ENCODE measurements around the gene FBXO33. TPM values are rescaled to one million over a fixed set of nuclear protein-coding genes. Genes with fewer than 3 reads are reported as not detected.

Gene FBXO33
- total and polyA plus RNA-seq, 2 of the 8 experiments (the other 6 are each of a cell fraction or from before 2014, with no cell fraction given), result 4.7 to 11.5 TPM

GRCh38 chr14:39441805-39442204 is 9.6 kb upstream of the FBXO33 start:
- no peak overlapping the region for H4K5ac ChIP-seq (ENCODE audit: insufficient read length, low read depth, low read length)
- H4K8ac ChIP-seq (ENCODE audit: extremely low read depth, insufficient read depth, low read length), result no peak overlapping the region
- H3K4ac ChIP-seq (replicated peaks; ENCODE audit: insufficient read length, low read depth, low read length), result no peak overlapping the region
- H3K23ac ChIP-seq (ENCODE audit: insufficient read length), result no peak overlapping the region
- H3K79me1 ChIP-seq (ENCODE audit: low read depth, low read length), result no peaks in the 10 kb centered on the region
- ChIA-PET POLR2A (ENCODE audit: partially characterized antibody) (interaction anchor here (2.7 kb wide), 1 partner anchor 10 kb away, joined by 22 read pairs; the partner anchor contains the start of gene FBXO33), CTCF (ENCODE audit: partially characterized antibody) (interaction anchor here (1.3 kb wide), 1 partner anchor 13 kb away, joined by 3 read pairs; no protein-coding TSS in a partner anchor)
- no peaks in the 10 kb centered on the region for H3K23me2 ChIP-seq (ENCODE audit: low read depth, low read length)
- H3K9ac ChIP-seq (replicated peaks in 1 of 4; ENCODE audit: extremely low read depth in 1 of 4, low read depth in 3 of 4, low read length in 3 of 4), result no peak overlapping the region
- H3K4me2 ChIP-seq (ENCODE audit: insufficient read depth in 1 of 2, low read depth in 2 of 2, low read length in 2 of 2), result no peak overlapping the region
- H2BK120ac ChIP-seq (replicated peaks; ENCODE audit: low read depth, low read length), result no peak overlapping the region
- H3K4me1 ChIP-seq (replicated peaks in 1 of 4; ENCODE audit: control insufficient read depth in 3 of 4, insufficient read depth in 4 of 4, low read length in 3 of 4), result no peaks in the 10 kb centered on the region
- FAIRE-seq (no peak), DNase-seq (ENCODE audit: low read depth in 1 of 2, low spot score in 2 of 2) (no peak)
- H2BK5ac ChIP-seq (ENCODE audit: low read depth, low read length), result no peak overlapping the region
- no peak overlapping the region for H3K18ac ChIP-seq (ENCODE audit: extremely low read depth, low read length)
- no peaks in the 10 kb centered on the region for H3K79me2 ChIP-seq (ENCODE audit: control insufficient read depth in 1 of 2, insufficient read depth in 2 of 2, low read length in 2 of 2)
- H4K20me1 ChIP-seq (replicated peaks in 1 of 2; ENCODE audit: control insufficient read depth in 1 of 2, insufficient read depth in 2 of 2, low read length in 2 of 2), result no peaks in the 10 kb centered on the region
- WGBS, 2 experiments (ENCODE audit: extremely low coverage in 1 of 2, insufficient coverage in 1 of 2, insufficient read length in 1 of 2, insufficient replicate concordance in 2 of 2, low coverage in 1 of 2, low lambda C conversion rate in 2 of 2, missing lambda C conversion rate in 1 of 2), result 86% methylated on average over 5 of the region's 6 CpGs; no CpG with 5 or more reads in 1 of the 2 experiments
- no peak overlapping the region for H3K56ac ChIP-seq (replicated peaks; ENCODE audit: insufficient read length, low read depth, low read length)
- H2BK15ac ChIP-seq (ENCODE audit: low read length), result no peak overlapping the region
- H3K4me3 ChIP-seq (ENCODE audit: extremely low read depth in 1 of 4, insufficient read depth in 2 of 4, low read depth in 3 of 4, low read length in 4 of 4), result no peak overlapping the region
- H2BK20ac ChIP-seq (ENCODE audit: low read length), result no peak overlapping the region
- no peaks in the 10 kb centered on the region for H3K36me3 ChIP-seq (ENCODE audit: control insufficient read depth in 2 of 4, insufficient read depth in 4 of 4, low read length in 3 of 4)
- H2AK5ac ChIP-seq (ENCODE audit: low read depth, low read length), result no peak overlapping the region
- H2AFZ ChIP-seq (ENCODE audit: low read length), result no peak overlapping the region
- no peak overlapping the region for H3K27ac ChIP-seq (ENCODE audit: low read depth, low read length)
- no peaks in the 10 kb centered on the region for H3K27me3 ChIP-seq (replicated peaks in 1 of 4; ENCODE audit: control insufficient read depth in 3 of 4, extremely low read depth in 1 of 4, insufficient read depth in 3 of 4, low read length in 3 of 4)
- no peak overlapping the region for H4K91ac ChIP-seq (replicated peaks; ENCODE audit: insufficient read length, low read length)
- H3K9me3 ChIP-seq (ENCODE audit: insufficient read depth in 2 of 2, low read depth in 1 of 2, low read length in 1 of 2), result no peaks in the 10 kb centered on the region
- no peak overlapping the region for H3K14ac ChIP-seq (ENCODE audit: insufficient read length)
- H2BK12ac ChIP-seq (ENCODE audit: low read depth, low read length), result no peak overlapping the region

Data from H1 (cell line).